ENCODE measurements around the gene GTPBP1.

Gene GTPBP1

DNA sequence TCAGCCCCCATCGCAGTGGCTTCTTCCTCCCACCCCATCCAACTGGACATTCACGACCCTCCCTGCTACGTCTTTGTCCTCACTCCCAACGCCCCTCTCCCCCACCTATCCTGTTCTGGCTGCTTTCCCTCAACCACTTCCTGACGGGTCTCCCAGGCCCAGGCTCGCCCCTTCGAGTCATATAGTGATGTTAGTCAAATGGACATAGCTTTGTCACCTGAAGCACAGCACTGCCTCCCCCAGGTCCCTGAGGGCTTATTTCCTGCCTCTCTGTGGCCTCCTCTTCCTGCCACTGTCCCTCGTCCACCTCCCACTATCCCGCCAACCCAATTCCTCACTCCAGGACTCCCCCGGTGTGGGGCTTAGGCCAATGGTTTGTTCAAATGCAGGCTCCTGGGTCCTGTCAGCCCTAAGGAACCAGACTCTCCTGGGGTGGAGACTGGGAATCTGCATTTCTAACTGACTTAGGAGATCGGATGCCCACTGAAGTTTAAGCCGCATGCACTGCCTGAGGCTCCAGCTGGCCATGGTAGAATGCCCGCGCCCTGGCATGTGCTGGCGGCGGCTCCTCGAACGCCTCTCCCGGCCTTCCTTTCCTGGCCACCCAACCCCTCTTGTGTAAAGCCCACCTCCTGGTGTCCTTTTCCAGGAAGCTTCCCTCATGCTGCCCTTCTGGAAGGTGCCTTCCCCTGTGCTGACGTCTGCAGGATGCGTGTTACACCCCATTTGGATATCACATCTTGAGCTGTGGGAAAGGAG lies 31.7 kb downstream of the GTPBP1 start:
- DNase-seq (ENCODE audit: extremely low read depth, low read depth), result no peak
- TF ChIP-seq, protein P1, sequence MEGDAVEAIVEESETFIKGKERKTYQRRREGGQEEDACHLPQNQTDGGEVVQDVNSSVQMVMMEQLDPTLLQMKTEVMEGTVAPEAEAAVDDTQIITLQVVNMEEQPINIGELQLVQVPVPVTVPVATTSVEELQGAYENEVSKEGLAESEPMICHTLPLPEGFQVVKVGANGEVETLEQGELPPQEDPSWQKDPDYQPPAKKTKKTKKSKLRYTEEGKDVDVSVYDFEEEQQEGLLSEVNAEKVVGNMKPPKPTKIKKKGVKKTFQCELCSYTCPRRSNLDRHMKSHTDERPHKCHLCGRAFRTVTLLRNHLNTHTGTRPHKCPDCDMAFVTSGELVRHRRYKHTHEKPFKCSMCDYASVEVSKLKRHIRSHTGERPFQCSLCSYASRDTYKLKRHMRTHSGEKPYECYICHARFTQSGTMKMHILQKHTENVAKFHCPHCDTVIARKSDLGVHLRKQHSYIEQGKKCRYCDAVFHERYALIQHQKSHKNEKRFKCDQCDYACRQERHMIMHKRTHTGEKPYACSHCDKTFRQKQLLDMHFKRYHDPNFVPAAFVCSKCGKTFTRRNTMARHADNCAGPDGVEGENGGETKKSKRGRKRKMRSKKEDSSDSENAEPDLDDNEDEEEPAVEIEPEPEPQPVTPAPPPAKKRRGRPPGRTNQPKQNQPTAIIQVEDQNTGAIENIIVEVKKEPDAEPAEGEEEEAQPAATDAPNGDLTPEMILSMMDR (IDR thresholded peaks at IDR 0.05; ENCODE audit: low read depth, low read length), result no peak

DNA sequence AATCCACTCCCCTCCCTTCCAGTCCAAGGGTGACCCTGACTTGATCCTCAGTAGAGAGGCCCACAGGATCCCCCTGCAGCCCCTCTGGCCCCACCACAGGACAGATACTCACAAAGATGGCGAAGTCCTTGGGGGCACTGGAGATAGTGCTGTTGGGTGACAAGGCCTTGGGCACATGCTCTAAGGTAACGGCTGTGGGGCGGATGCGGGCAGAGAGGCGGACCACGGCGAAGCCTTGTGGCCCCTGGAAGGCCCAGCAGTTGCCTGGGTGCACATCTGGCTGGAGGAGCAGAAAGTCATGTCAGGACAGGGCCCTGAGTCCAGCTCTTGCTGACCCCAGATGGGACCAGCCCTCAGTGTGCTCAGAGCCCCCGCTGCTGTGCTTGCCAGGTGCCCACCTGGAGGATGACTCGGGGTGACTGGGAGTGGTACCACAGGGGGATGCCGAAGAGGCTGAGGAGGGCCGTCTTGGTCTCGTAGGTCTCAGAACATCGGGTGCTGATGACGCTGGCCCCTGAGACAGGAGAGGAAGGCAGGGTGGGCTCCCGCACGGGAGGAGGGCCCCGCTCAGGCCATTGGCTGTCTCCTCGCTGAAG lies 32.8 kb downstream of the GTPBP1 start:
- TF ChIP-seq, protein P1 (IDR thresholded peaks at IDR 0.05; ENCODE audit: low read depth, low read length), result no peak
- DNase-seq (ENCODE audit: extremely low read depth, low read depth), result no peak

DNA sequence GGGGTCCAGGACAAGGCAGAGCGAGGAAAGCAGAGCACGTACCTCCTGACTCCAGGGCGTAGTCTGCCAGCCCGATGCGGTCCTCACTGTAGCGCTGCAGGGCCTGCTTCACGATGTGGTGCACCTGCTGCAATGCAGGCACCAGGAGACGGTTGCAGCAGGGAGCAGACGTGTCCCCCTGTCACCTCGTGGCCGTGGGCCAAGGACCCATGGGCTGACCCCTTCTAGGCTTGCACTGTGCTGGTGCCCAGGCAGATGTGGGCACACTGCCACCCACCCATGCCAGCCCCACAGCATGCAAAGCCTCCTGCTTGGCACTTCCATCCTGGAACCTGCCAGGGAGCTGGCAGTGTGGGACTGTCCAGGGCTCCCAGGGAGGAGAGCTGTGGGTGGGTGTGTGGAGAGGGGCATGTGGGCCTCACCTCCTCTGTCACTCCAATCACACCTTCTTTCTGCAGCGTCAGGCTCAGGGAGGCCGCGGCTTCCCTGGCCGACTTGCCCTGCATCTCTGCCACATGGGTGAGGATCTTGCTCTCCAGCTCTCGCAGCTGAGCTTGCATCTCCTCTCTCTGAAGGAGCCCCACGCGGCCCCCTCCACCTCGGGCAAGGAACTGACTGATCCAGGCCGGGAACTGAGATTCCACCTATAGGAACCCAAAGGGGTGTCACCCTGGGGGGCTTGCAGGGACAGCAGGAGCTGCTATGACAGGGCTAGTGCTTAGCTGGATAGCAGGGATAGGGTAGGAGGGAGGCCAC lies 33.7 kb downstream of the GTPBP1 start:
- TF ChIP-seq, protein P1 (IDR thresholded peaks at IDR 0.05; ENCODE audit: low read depth, low read length), result no peak
- DNase-seq (ENCODE audit: extremely low read depth, low read depth), result no peak

DNA sequence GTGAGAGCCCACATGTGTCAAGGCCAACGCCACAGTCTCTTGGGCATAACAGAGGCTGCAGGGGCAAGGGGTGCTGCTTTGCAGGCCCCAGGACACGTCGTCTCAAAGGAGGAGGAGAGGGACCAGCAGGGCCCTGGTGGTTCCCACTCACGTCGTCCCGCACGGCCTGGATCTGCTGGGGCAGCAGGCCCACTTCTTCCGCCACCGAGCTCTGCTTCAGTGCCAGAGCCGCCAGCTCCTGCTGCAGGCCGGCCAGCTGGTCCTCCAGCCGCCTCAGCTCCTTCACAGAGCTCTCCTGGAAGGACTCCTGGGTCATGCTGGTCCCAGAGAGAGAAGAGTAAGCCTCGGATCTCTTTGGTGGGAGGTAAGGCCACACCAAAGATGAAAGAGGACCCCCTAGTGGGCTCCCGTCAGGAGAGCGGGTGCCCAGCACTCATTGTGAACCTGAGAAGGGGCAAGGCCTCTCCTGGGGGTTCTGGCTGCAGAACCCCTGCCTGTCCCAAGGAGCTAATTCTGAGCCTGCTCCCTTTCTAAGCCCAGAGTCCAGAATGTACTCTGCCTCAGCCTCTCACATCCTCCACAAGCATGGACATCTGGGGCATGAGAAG lies 34.5 kb downstream of the GTPBP1 start:
- DNase-seq (ENCODE audit: extremely low read depth, low read depth), result no peak
- TF ChIP-seq, protein P1 (IDR thresholded peaks at IDR 0.05; ENCODE audit: low read depth, low read length), result no peak

DNA sequence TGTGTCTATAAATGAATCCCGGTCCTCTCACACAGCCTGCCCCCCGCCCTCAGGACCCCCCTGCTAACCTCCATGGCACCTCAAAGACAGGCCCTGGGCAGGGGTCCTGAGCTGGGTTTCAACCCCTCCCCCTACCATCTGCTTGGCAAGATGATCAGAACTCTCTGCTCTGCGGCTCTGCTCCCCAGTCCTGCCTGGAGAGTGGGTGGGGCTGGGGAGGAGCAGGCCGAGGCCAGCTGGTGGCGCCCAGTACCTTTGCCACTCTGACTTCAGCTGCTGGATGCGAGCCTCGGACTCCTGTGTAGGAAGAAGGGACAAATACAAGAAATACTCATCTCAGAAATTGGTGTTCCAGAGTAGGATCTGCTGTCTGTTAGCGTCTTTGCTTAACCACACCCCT lies 35.0 kb downstream of the GTPBP1 start:
- DNase-seq (ENCODE audit: extremely low read depth, low read depth), result no peak
- TF ChIP-seq, protein P1 (IDR thresholded peaks at IDR 0.05; ENCODE audit: low read depth, low read length), result no peak

DNA sequence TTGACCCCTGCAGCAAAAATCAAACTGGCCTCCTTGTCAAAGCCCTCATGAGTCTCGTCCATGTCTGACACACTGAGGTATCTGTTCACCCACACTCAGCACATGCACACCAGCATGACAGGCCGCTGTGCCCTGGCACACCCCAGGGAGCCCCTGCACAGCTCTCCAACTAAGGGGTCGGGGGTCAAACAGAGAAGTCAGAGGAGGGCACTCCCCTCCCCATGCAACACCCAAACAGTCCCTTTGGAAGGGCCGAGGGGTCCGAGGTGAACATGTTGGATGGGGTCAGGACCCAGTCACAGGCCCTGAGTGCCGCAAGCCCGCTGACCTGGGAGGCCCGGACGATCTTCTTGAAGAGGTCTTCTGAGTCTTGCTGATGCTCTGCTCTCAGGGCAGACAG lies 35.4 kb downstream of the GTPBP1 start:
- TF ChIP-seq, protein P1 (IDR thresholded peaks at IDR 0.05; ENCODE audit: low read depth, low read length), result no peak
- DNase-seq (ENCODE audit: extremely low read depth, low read depth), result no peak
